ENCODE results near the gene MCTP1.

GRCh38 chr5:94820488-94820887 is 464.4 kb downstream of the MCTP1 start:
- TF ChIP-seq CTCF (IDR thresholded peaks at IDR 0.05): no peak
- no peak for TF ChIP-seq POLR2AphosphoS5 (IDR thresholded peaks at IDR 0.05)
- no peak for TF ChIP-seq POLR2A (IDR thresholded peaks at IDR 0.05)
